GM21786 (cell line): ENCODE measurements around the gene ALDH4A1.
A peak's percentile ranks its signal among the peaks of the same experiment; 100 is the strongest.

Experiments used
- ATAC-seq: cut with Tn5 transposase; IDR thresholded peaks from one replicate; pipeline ENCODE4 v1.9.1; 2021; ENCODE audit not compliant: unreplicated experiment

Gene ALDH4A1, protein sequence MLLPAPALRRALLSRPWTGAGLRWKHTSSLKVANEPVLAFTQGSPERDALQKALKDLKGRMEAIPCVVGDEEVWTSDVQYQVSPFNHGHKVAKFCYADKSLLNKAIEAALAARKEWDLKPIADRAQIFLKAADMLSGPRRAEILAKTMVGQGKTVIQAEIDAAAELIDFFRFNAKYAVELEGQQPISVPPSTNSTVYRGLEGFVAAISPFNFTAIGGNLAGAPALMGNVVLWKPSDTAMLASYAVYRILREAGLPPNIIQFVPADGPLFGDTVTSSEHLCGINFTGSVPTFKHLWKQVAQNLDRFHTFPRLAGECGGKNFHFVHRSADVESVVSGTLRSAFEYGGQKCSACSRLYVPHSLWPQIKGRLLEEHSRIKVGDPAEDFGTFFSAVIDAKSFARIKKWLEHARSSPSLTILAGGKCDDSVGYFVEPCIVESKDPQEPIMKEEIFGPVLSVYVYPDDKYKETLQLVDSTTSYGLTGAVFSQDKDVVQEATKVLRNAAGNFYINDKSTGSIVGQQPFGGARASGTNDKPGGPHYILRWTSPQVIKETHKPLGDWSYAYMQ

GRCh38 chr1:18902523-18903290 lies at the start of gene ALDH4A1:
TSS of gene ALDH4A1 (minus strand) at chr1:18902555. CDS start at chr1:18902523, 32 bp downstream.
- ATAC-seq = peak; percentile 97

GRCh38 chr1:18951818-18952391 lies 49.5 kb upstream of the ALDH4A1 start:
- peak; percentile 39 for ATAC-seq

GRCh38 chr1:18951416-18951815 lies 49.1 kb upstream of the ALDH4A1 start:
- ATAC-seq = peak; percentile 7

- no peak for ATAC-seq
These were observed 48.2 kb upstream of the ALDH4A1 start for GRCh38 chr1:18950401-18951026.

- ATAC-seq = no peak
These were observed 47.5 kb upstream of the ALDH4A1 start for GRCh38 chr1:18949686-18950400.

DNA sequence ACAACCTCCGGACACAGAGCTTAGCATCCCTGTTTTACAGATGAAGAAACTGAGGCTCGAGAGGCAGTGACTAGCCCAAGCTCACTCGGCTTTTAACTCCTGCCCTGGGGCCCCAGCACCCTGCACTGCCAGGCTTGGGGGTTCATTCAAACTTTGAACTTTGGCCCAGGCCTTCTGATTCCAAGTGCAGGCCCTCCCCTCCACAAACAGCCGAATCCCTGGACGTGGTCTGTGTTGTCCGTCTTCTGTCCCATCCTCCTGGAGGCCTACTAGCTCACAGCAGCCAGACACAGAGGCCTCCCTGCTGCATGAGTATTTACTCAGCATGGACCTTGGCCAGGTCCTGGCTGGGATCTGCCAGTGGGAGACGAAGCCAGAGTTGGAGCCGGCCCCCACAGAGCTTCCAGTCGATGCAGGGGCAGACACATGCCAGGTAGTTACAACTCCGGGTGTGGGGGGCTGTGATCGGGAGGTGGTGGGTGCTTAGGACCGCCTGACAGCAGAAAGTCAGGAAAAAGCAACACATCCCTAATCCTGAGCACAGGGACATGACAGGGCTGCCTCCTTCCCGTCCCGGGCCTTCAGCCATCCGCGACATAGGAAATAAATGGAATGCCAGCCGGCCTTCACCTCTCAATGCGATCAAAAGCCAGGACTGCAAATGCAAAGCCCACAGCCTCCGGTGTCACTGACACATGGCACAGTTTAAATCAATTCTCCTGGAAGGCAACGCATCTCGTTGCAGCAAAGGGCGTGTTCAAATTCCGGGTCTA lies 46.7 kb upstream of the ALDH4A1 start:
- ATAC-seq = no peak

DNA sequence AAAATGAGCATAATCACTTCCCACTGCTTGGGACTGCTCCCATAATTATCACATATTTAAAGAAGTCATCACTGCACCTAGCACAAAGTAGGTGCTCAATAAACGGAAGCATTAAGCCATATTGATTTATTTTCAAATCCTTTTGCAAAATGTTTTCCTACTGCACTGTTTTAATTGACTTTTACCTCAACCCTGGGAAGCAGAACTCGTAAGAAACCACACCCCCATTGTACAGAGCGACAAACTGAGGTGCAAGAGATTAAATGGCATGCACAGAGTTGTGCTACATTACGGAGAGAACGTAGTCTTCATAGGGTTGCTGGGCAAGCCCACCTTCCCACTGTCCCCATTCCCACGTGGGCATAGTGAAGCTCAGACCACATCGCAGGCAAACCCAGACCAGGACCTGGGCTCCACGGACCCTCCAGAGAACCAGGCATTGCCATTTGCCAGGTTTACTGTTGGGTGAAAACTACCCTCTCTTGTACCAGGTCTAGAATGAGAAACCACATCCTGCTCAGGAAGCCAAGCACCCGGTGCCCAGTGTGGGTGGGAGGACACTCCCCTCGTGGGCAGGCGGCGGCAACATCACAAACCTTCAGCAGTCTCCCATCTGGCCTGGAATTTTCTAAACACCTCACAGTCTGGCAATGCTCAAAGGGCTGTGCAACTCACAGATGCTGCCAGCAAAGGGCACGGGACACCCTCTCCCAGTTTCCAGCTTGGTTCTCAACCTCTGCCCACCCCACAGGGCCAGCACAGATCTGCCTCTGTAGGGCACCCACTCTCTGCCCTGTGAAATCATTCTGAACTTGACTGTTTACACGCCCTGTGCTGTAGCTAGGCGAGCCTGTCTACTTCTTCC lies 45.9 kb upstream of the ALDH4A1 start:
- ATAC-seq = no peak

- ATAC-seq = no peak
These were observed 45.2 kb upstream of the ALDH4A1 start for GRCh38 chr1:18947570-18947969.

GRCh38 chr1:18946550-18947381 lies 44.4 kb upstream of the ALDH4A1 start:
- no peak for ATAC-seq

GRCh38 chr1:18945401-18945849 lies 43.1 kb upstream of the ALDH4A1 start:
- no peak for ATAC-seq

DNA sequence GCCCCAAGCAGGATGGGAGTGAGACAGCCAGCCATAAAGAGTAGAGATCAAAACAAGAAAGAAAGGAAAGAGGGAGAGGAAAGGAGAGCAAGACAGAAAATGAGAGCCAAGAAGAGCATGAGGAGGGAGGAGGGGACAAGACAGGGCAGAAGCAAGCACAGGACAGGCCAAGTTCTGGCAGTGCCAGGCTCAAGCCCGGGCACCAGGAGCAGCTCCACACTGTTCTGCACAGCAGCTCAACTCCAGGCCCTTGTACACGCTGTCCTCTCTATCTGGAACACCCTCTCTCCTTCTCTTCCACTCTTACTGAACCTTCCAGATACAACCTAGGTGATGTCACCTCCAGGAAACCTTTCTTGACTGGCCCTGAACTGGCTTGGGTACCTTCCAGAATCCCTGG lies 42.5 kb upstream of the ALDH4A1 start:
- ATAC-seq = no peak

DNA sequence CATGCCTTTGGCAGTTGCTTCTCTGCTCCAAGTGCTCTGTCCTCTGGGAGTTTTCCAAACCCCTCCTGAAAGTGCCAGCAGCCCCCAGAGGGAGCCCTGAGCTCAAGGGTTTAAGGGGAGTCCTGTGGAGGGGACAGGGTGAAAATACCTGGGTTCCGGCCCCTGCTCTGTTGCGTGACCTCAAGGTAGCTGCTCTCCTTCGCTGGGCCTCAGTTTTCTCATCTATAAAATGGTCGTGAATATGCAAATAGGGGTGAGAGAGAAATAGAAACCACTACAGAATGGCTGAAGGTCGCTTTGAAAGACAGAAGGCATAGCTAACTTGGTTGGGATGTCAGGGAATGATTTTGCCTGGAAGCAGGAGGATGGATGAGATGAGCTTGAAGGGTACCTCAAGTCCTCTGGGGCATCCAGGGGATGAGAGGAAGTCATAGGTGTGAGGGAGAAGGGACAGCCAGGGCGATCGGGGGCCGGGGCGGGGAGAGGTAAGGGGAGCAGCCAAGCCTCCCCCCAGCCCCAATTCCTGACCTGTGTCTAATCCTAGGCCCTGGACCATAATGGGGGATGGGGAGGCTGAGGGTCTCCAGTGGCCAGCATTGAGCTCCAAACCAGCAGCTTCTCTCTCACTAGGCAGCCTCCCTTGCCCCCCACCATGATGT lies 41.7 kb upstream of the ALDH4A1 start:
- no peak for ATAC-seq

- no peak for ATAC-seq
These were observed 40.8 kb upstream of the ALDH4A1 start for GRCh38 chr1:18943162-18943561.

GRCh38 chr1:18942340-18942739 lies 40.0 kb upstream of the ALDH4A1 start:
- ATAC-seq = no peak

- no peak for ATAC-seq
These were observed 39.1 kb upstream of the ALDH4A1 start for GRCh38 chr1:18941221-18942141.
